Activated CD8-positive, alpha-beta memory T cell treated with anti-CD3 and anti-CD28 coated beads, Interleukin-2, amount 50 U/mL, for 48 hours (primary cell): Measurements from ENCODE around the gene OTOA.
A peak's percentile ranks its signal among the peaks of the same experiment; 100 is the strongest.
"Not testable (repeated sequence)": the region's sequence is repeated elsewhere in the genome, so short reads cannot be mapped to it uniquely, and the experiment has no call there.

Experiments used
- DNase-seq: peaks from one replicate; pipeline ENCODE4 v3.0.0-alpha.2; 2020

OTOA gene

GRCh38 chr16:21683184-21683583 lies 19.4 kb downstream of the OTOA start:
- DNase-seq = no peak

- DNase-seq = peak; percentile 82
Observed at GRCh38 chr16:21684199-21684598, 20.4 kb downstream of the OTOA start.

GRCh38 chr16:21685034-21685455 lies 21.3 kb downstream of the OTOA start:
- no peak for DNase-seq

- DNase-seq = no peak
Observed at GRCh38 chr16:21689107-21689506, 25.3 kb downstream of the OTOA start.

- not testable (repeated sequence) for DNase-seq
Observed at GRCh38 chr16:21690967-21691366, 27.2 kb downstream of the OTOA start.

GRCh38 chr16:21694609-21695008 lies 30.8 kb downstream of the OTOA start:
- no peak for DNase-seq

- no peak for DNase-seq
Observed at GRCh38 chr16:21697032-21697431, 33.3 kb downstream of the OTOA start.

GRCh38 chr16:21698169-21699032 lies 34.6 kb downstream of the OTOA start:
- no peak for DNase-seq

GRCh38 chr16:21701271-21701670 lies 37.5 kb downstream of the OTOA start:
- no peak for DNase-seq

- no peak for DNase-seq
Observed at GRCh38 chr16:21702276-21702675, 38.5 kb downstream of the OTOA start.

- no peak for DNase-seq
Observed at GRCh38 chr16:21703156-21703555, 39.4 kb downstream of the OTOA start.

- no peak for DNase-seq
Observed at GRCh38 chr16:21703589-21704174, 39.9 kb downstream of the OTOA start.

- DNase-seq = no peak
Observed at GRCh38 chr16:21704266-21704665, 40.5 kb downstream of the OTOA start.

GRCh38 chr16:21704733-21705132 lies 41.0 kb downstream of the OTOA start:
- DNase-seq = no peak

GRCh38 chr16:21708533-21709115 lies 44.9 kb downstream of the OTOA start:
- peak; percentile 91 for DNase-seq

GRCh38 chr16:21710938-21711337 lies 47.2 kb downstream of the OTOA start:
- no peak for DNase-seq

- DNase-seq = no peak
Observed at GRCh38 chr16:21713549-21714368, 50.0 kb downstream of the OTOA start.

GRCh38 chr16:21714369-21714618 lies 50.5 kb downstream of the OTOA start:
- not testable (repeated sequence) for DNase-seq

GRCh38 chr16:21717608-21718007 lies 53.8 kb downstream of the OTOA start:
- no peak for DNase-seq

GRCh38 chr16:21719283-21719682 lies 55.5 kb downstream of the OTOA start:
- no peak for DNase-seq

- DNase-seq = no peak
Observed at GRCh38 chr16:21720533-21720932, 56.8 kb downstream of the OTOA start.

- no peak for DNase-seq
Observed at GRCh38 chr16:21722771-21723455, 59.1 kb downstream of the OTOA start.

- DNase-seq = no peak
Observed at GRCh38 chr16:21723532-21723931, 59.8 kb downstream of the OTOA start.
